B cell (primary cell): ENCODE results near the gene PTPN5. TPM values are rescaled to one million over a fixed set of nuclear protein-coding genes. Genes with fewer than 3 reads are reported as not detected.

Source experiments
- ATAC-seq: fragments of 200-7000 bp; cut with Tn5 transposase; one replicate; pipeline ENCODE4 v1.10.0; 2021; ENCODE audit warnings: low read depth, mild to moderate bottlenecking, moderate number of reproducible peaks, moderate library complexity
- CTCF ChIA-PET: fragments of 350-600 bp; sonication (Branson Sonifier 250); formaldehyde crosslinking; loops from one replicate; lab custom pipeline; 2021; ENCODE audit warnings: antibody characterized with exemption, inconsistent platforms; lab: Charles Lee
- POLR2A ChIA-PET: fragments of 350-600 bp; sonication (Branson Sonifier 250); formaldehyde crosslinking; loops from one replicate; lab custom pipeline; 2021; ENCODE audit warnings: antibody characterized with exemption; lab: Charles Lee
- DNase-seq: peaks from one replicate; pipeline ENCODE4 v3.0.0; 2013
- H2AFZ ChIP-seq: 2 replicates; pipeline ENCODE4 v1.6.1; 2012; ENCODE audit warnings: mild to moderate bottlenecking, low read depth, low read length; ENCODE audit not compliant: insufficient read depth, poor library complexity, severe bottlenecking
- H3K27ac ChIP-seq, 2 donors: 1 replicate in 1 of 2; 2 replicates in 1 of 2; pipeline ENCODE4 v1.5.1; 2012 to 2013; ENCODE audit warnings: low read length in 2 of 2, mild to moderate bottlenecking in 2 of 2, moderate library complexity in 1 of 2
- H3K27me3 ChIP-seq, 4 experiments: fragments of 200-600 bp in 1 of 4; sonication (generic) in 1 of 4; replicated peaks in 1 of 4; 1 replicate in 2 of 4; 2 replicates in 2 of 4; pipeline versions ENCODE4 v1.6.1 to v1.7.0; 2013 to 2016; ENCODE audit warnings: low read length in 3 of 4, mild to moderate bottlenecking in 2 of 4, mixed read lengths in 1 of 4, moderate library complexity in 1 of 4; ENCODE audit not compliant: insufficient read depth in 4 of 4, control insufficient read depth in 3 of 4; ENCODE audit errors: control extremely low read depth in 1 of 4
- H3K36me3 ChIP-seq, 2 experiments: replicated peaks in 1 of 2; 1 replicate in 1 of 2; 2 replicates in 1 of 2; pipeline versions ENCODE4 v1.6.1 to v1.7.1; 2013; ENCODE audit warnings: low read length in 1 of 2; ENCODE audit not compliant: insufficient read depth in 2 of 2, control insufficient read depth in 1 of 2; ENCODE audit errors: control extremely low read depth in 1 of 2, extremely low read depth in 1 of 2
- H3K4me1 ChIP-seq, 2 donors: fragments of 200-600 bp in 1 of 2; sonication (generic) in 1 of 2; 1 replicate in 1 of 2; 2 replicates in 1 of 2; pipeline versions ENCODE4 v1.5.1 to v1.6.1; 2013 to 2017; ENCODE audit warnings: low read length in 2 of 2; ENCODE audit not compliant: control insufficient read depth in 2 of 2, insufficient read depth in 2 of 2
- H3K4me2 ChIP-seq: replicated peaks from 2 replicates; pipeline ENCODE3; 2012; ENCODE audit warnings: mild to moderate bottlenecking, low read depth, low read length; ENCODE audit not compliant: poor library complexity, severe bottlenecking
- H3K4me3 ChIP-seq, 5 experiments: fragments of 200-600 bp in 1 of 5; sonication (generic) in 1 of 5; 1 replicate in 3 of 5; 2 replicates in 2 of 5; pipeline versions ENCODE4 v1.5.1 to v1.7.0; 2011 to 2016; ENCODE audit warnings: low read length in 4 of 5, mild to moderate bottlenecking in 4 of 5, low read depth in 2 of 5, control low read depth in 1 of 5, moderate library complexity in 1 of 5; ENCODE audit not compliant: insufficient read depth in 1 of 5; ENCODE audit errors: control extremely low read depth in 1 of 5, extremely low read depth in 1 of 5
- H3K79me2 ChIP-seq: fragments of 200-600 bp; sonication (generic); one replicate; pipeline ENCODE4 v1.6.0; 2016; ENCODE audit warnings: low read length; ENCODE audit not compliant: control insufficient read depth, insufficient read depth
- H3K9ac ChIP-seq: fragments of 200-600 bp; sonication (generic); 2 replicates; pipeline ENCODE4 v1.6.1; 2017; ENCODE audit warnings: mild to moderate bottlenecking, low read length, moderate library complexity
- H3K9me3 ChIP-seq, 3 donors: one replicate each; pipeline versions ENCODE4 v1.6.1 to v1.7.1; 2013; ENCODE audit warnings: low read length in 2 of 3; ENCODE audit not compliant: control insufficient read depth in 2 of 3, insufficient read depth in 1 of 3; ENCODE audit errors: control extremely low read depth in 1 of 3
- H4K20me1 ChIP-seq: 2 replicates; pipeline ENCODE4 v1.6.0; 2012; ENCODE audit warnings: mild to moderate bottlenecking, low read length; ENCODE audit not compliant: insufficient read depth, control insufficient read depth, poor library complexity, severe bottlenecking
- H3K27ac Mint-ChIP-seq: one replicate; pipeline ENCODE4 v1.8.0; 2021; ENCODE audit warnings: mixed read lengths
- H3K27me3 Mint-ChIP-seq: one replicate; pipeline ENCODE4 v1.8.0; 2021; ENCODE audit warnings: mixed read lengths
- H3K4me1 Mint-ChIP-seq: one replicate; pipeline ENCODE4 v1.8.0; 2021; ENCODE audit warnings: mixed read lengths
- H3K4me3 Mint-ChIP-seq: one replicate; pipeline ENCODE4 v1.8.0; 2021; ENCODE audit warnings: mixed read lengths
- H3K9me3 Mint-ChIP-seq: one replicate; pipeline ENCODE4 v1.8.0; 2022; ENCODE audit warnings: mixed read lengths; ENCODE audit not compliant: insufficient read depth
- EZH2 ChIP-seq: IDR thresholded peaks from 2 replicates; pipeline ENCODE4 v1.6.1; 2012; ENCODE audit warnings: borderline replicate concordance, low read depth, mild to moderate bottlenecking, moderate library complexity, low read length; ENCODE audit not compliant: insufficient read depth, poor library complexity, severe bottlenecking
- WGBS: methylation state at CpG from one replicate; pipeline ENCODE4 v1.1.5; 2013; ENCODE audit warnings: missing lambda C conversion rate; ENCODE audit not compliant: insufficient coverage; 5-methylcytosine and 5-hydroxymethylcytosine counted together
- intact Hi-C: fragments of 100-400 bp; cut with micrococcal nuclease; formaldehyde crosslinking; loops from one replicate; pipeline ENCODE4 v1.10.0; 2022
- polyA plus RNA-seq: library from polyadenylated mRNA; depleted of rRNA; stranded (reverse); fragments of >200 nt; gene quantifications from 2 replicates; pipeline ENCODE4 v1.2.3, GENCODE V29; 2012
- total RNA-seq, 2 donors: library from RNA; stranded (reverse); fragments of 120-200 nt in 1 of 2; gene quantifications; 1 replicate in 1 of 2; 2 replicates in 1 of 2; pipeline versions ENCODE4 v1.2.3 to v1.2.4, GENCODE V29; 2013 to 2022
- TF ChIP-seq, protein P1 (sequence below): fragments of 200-600 bp; IDR thresholded peaks from one replicate; pipeline ENCODE4 v1.8.0; 2022; ENCODE audit warnings: antibody characterized with exemption, mild to moderate bottlenecking

The PTPN5 gene
- total and polyA plus RNA-seq, 2 donors (not counting 1 experiment from before 2014, with no cell fraction given), result not detected

- Histone ChIP-seq H2AFZ (no peak overlapping the region), H3K9ac (no peak overlapping the region), H3K9me3 (no peaks in the 10 kb centered on the region), H3K4me2 (no peak overlapping the region), H3K36me3 (no peaks in the 10 kb centered on the region), H3K27ac (no peak overlapping the region), H4K20me1 (no peaks in the 10 kb centered on the region), H3K79me2 (no peaks in the 10 kb centered on the region), H3K4me1 (no peaks in the 10 kb centered on the region), H3K4me3 (no peak overlapping the region), H3K27me3 (peaks cover 0 to 6% (median 0%) of the 10 kb centered on the region in 4 experiments)
- peaks cover 12% of the 10 kb centered on the region for H3K27me3 Mint-ChIP-seq
- DNase-seq (no peak), ATAC-seq (no peak)
- 81% methylated on average over 7 of the region's 7 CpGs for WGBS
- ChIA-PET CTCF (interaction anchor here (0.9 to 1.4 kb wide), 2 partner anchors 16 to 600 kb away, joined by 3 to 5 read pairs; no protein-coding TSS in a partner anchor), POLR2A (no interaction called here)
- H3K27ac Mint-ChIP-seq, result no peak overlapping the region
- H3K4me3 Mint-ChIP-seq, result no peak overlapping the region
- H3K9me3 Mint-ChIP-seq, result no peaks in the 10 kb centered on the region
- no peaks in the 10 kb centered on the region for H3K4me1 Mint-ChIP-seq
- no peak for TF ChIP-seq EZH2
- TF ChIP-seq, protein P1, sequence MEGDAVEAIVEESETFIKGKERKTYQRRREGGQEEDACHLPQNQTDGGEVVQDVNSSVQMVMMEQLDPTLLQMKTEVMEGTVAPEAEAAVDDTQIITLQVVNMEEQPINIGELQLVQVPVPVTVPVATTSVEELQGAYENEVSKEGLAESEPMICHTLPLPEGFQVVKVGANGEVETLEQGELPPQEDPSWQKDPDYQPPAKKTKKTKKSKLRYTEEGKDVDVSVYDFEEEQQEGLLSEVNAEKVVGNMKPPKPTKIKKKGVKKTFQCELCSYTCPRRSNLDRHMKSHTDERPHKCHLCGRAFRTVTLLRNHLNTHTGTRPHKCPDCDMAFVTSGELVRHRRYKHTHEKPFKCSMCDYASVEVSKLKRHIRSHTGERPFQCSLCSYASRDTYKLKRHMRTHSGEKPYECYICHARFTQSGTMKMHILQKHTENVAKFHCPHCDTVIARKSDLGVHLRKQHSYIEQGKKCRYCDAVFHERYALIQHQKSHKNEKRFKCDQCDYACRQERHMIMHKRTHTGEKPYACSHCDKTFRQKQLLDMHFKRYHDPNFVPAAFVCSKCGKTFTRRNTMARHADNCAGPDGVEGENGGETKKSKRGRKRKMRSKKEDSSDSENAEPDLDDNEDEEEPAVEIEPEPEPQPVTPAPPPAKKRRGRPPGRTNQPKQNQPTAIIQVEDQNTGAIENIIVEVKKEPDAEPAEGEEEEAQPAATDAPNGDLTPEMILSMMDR, result no peak
- intact Hi-C loops, result no loop called here
Measured at GRCh38 chr11:18715476-18715875, 76.1 kb downstream of the PTPN5 start.

- H3K27ac ChIP-seq, result no peak overlapping the region
- no peak overlapping the region for H3K9ac ChIP-seq
- H3K9me3 Mint-ChIP-seq, result no peaks in the 10 kb centered on the region
- no peaks in the 10 kb centered on the region for H3K4me1 Mint-ChIP-seq
- no peaks in the 10 kb centered on the region for H3K36me3 ChIP-seq
- no peak for ATAC-seq
- H3K4me3 ChIP-seq, result no peak overlapping the region
- H3K9me3 ChIP-seq, result no peaks in the 10 kb centered on the region
- intact Hi-C loops, result no loop called here
- no peaks in the 10 kb centered on the region for H3K4me1 ChIP-seq
- ChIA-PET CTCF (no interaction called here), POLR2A (no interaction called here)
- H3K4me2 ChIP-seq, result no peak overlapping the region
- H4K20me1 ChIP-seq, result no peaks in the 10 kb centered on the region
- no peak overlapping the region for H3K27ac Mint-ChIP-seq
- WGBS, result 83% methylated on average over 3 of the region's 10 CpGs
- H2AFZ ChIP-seq, result no peak overlapping the region
- DNase-seq, result no peak
- H3K27me3 Mint-ChIP-seq, result peaks cover 20% of the 10 kb centered on the region
- H3K79me2 ChIP-seq, result no peaks in the 10 kb centered on the region
- TF ChIP-seq, protein P1, result no peak
- TF ChIP-seq EZH2, result no peak
- H3K4me3 Mint-ChIP-seq, result no peak overlapping the region
- H3K27me3 ChIP-seq, result peaks cover 0 to 6% (median 0%) of the 10 kb centered on the region in 4 experiments
Measured at GRCh38 chr11:18714443-18714780, 77.2 kb downstream of the PTPN5 start.
